Stimulated activated CD4-positive, alpha-beta T cell treated with anti-CD3 and anti-CD28 coated beads, Interleukin-12 subunit alpha, Interleukin-12 subunit beta, amount 100 ng/mL, for 24 hours (primary cell): ENCODE data around the gene POC1A.
A peak's percentile ranks its signal among the peaks of the same experiment; 100 is the strongest.

Source experiments
- DNase-seq, 2 experiments: peaks; one replicate each; pipeline ENCODE4 v3.0.0-alpha.2; 2020; ENCODE audit warnings: low read depth in 2 of 2

Gene POC1A

DNA sequence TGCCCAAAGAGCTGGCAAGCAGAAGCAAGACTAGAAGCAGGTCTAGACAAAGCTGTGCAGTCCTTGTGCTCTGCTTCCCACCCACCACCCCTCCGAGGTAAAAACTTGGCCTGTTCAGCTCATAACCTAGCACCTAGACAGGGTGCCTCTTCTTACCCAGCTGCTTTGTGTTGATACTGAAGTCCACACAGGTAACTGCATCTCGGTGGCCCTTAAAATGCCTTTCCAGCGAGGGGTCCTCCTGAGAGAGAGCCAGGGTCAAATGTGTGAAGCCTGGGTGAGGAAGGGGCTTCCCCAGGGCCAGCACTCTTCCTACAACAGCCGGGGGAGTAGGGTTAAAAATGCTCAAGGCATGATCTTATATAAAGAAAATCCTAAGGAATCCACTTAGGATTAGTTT lies 3.4 kb downstream of the POC1A start:
- DNase-seq = no peak

DNA sequence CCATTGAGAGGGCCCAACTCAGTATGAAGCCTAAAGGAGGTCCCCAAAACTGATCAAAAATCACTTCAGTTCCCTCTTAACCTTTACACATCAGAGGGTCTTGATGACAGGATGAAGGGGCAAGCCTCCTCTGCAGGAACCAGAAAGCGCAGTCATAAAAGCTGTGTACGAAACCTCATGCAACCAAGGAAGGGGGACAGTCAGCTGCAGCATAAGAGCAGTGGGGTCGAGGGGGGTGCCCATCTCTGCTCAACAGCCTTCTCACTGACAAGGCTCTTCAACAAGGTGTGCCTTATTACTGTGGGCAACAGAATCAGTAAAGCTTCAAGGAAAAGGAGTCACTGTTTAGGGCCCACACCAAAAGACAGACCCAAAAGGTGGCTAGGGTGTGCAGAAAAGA lies 3.9 kb downstream of the POC1A start:
- no peak for DNase-seq

DNA sequence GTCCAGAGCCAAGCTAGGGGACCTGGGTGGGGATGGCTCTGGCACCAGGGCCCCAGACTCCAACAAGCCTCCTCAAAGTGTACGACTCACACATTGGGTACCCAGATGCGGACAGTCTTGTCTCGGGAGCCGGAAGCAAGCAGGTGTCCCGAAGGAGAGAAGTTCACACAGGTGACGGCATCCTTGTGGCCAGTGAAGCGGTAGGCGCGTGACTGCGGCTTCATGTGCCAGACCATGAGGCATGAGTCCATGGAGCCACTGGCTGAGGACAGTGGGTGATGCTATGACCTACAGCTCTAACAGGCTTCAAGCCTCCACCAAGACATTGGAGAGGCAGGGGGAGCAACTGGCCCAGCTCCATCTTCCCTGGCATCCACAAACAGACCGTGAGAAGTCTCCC lies 4.5 kb downstream of the POC1A start:
- DNase-seq = no peak

DNA sequence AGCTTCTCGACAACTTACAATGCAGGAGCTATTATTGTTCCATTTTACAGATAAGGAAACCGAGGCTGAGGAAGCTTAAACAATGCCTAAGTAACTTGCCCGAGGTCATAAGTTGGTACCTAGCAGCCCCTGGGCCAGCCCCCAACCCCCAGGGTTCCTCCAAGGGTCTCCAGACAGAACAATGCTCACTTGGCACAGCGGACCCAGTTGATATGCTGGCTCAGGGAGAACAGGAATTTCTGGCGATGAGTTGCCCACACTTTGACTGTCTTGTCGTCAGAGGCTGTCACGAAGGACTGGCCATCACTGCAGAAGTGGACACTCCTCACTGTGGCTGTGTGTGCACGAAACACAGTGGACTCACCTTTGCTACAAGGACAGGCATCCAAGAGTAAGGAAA lies 5.2 kb downstream of the POC1A start:
- no peak for DNase-seq

DNA sequence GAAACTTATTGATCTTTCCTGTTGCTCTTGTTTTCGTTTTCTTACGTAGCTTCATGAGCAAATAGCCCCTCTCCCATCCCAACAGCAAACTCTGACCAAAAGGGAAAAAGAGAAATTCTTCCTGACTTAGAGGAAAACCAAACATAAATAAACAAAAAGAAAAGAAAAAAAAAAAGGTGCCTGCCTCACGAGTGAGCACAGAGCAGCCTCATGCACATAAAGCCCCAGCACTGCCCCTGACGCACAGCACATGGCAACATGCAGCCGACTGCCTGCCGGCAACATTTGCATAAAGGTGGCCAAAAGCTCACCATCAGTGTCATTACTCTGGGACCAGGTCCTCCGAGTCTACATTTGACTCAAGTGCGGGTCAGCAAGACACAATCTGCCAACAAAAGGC lies 6.4 kb downstream of the POC1A start:
- no peak for DNase-seq

DNA sequence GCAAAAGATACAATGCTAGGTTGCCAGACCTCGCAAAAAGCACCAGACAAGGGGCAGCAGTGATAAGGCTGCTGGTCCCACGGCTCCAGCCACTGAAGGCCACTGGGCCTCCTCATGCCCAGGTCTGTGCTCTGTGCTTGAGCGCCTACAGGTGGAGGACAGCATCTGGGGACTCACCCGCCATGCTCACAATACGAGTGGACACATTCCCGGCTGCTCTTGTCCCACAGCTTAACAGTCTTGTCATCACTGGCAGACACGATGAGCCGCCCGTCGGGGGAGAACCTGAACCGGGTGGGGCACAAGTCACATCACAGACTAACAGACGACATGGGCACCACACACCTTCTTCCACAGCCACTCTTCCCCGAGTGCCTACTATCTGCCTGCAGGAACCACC lies 7.4 kb downstream of the POC1A start:
- no peak for DNase-seq

DNA sequence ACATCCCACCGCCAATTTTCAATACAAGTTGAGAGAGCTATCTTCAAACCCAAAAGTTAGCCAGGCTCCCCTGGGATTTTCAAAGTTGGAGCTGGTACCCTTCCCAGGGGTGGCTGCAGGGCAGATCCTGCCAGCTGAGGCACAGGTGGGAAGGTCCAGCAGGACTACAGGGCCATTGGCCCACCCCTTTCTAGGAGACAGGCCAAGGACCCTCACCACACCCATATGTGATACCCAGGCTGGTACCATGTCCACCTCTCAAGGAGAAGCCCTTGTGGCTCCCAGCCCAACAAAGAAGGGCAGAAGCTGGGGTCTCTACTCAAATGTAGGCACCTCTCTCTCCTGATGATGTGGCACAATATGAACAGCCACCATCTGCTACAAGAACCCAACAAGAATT lies 8.0 kb downstream of the POC1A start:
- no peak for DNase-seq

DNA sequence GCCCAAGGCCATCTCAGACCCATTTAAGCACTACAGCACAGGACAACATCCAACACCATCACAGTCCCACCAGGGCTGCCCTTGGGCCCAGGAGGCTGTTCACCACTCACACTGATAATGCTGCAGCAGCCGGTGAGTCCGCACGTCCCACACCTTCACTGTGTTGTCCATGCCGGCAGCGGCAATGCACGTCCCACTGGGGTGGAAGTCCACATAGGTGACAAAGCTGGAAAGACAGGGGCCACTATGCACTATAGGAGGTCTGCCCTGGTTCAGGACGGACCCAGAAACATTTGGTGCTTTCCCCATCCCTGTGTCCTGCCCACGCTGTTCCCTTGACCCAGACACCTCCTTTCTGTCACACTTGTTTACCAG lies 8.5 kb downstream of the POC1A start:
- no peak for DNase-seq

DNA sequence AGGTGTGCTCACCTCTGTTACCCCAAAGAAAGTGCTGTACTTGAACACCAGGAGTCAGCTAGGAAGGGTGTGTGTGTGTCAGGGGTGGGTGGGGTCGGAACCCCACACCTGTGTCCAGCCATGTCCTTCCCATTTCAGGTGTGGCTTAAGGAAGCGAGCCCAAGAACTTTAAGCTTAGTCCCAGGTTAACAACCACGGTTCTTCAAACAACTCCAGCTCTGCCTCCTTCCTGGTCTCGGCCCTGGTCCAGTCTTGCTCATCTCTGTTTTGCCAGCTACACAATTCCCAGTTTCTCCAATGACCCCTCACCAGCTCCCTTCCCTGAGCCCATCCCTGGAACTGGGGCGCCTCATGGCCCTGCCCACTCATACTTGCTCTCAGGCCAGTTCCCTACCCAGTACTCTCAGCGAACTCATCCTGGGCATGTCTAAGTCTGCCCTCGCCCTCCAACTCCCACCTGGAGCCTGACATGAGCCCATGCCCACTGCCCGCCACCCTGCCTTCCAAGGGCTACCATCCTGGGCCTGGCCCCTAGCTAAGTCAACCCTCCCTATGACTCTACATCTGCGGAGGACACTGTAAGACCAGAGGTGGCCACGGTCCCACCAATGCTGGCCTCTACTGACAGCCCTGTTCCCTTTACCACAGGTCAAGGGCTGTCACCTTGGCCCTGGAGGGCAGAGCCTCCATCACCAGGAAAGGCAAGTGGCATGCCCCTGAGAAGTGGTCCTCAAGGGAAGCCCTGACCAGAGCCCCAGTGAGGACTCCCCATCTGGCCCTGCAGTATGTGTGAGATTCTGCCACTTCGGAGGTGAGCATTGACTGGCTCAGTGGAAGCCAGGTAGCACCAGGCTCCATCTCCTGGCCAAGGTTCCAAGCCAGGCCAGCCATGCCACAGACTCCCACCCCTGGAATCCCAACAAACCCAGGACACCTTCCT lies 9.2 kb downstream of the POC1A start:
- no peak for DNase-seq

DNA sequence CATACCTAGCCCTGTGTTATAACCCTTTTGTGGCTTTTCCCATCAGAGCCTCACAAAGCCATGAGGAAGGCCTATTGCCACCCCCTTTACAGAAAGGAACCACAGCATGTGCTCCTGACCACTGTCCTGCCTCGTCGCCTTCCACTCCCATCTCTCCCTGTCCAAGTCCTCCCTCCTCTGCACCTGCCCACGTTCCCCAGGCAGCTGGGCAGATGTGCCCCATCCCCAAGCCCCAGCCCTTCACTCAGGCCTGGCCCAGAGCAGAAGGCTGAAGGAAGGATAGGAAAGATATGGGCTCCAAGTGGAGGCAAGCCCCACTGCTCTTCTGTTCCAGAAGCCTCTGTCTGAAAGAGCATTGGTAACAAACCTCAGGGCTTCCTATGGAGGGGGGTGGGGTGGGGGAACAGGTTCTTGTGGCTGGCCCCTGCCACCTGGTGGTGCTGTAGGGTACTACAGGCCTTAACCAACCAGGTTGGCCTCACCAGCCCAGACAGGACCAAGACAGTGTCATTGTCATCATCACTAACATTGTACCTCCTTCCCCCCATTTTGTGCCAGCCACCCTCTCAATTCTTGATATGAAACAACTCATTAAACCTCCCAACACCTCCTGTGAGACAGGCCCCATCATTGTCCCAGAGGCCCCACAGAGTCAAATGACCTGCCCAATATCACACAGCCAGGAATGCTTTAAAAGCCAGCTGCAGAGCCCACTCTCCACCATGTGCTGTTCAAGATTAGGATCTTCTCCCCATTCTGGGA lies 10.0 kb downstream of the POC1A start:
- peak; percentile 61 to 79 for DNase-seq

DNA sequence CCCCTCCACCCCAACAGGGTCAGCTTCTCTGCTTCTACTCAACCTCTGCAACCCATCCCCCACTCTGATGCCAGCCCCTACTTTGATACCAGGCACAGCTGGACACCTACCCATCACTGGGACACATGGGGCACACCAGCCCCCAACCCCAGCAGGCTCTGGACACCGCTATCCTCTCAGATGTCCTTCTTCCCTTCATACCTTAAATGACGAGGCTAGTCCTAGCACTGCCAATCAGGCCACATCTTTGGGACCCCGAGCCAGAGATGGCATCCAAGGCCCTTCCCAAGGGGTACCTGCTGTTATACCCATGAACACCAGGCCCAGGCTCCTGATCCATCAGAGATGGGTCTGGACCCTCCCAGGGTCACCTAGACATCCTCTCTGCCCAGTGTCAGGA lies 10.6 kb downstream of the POC1A start:
- no peak for DNase-seq

DNA sequence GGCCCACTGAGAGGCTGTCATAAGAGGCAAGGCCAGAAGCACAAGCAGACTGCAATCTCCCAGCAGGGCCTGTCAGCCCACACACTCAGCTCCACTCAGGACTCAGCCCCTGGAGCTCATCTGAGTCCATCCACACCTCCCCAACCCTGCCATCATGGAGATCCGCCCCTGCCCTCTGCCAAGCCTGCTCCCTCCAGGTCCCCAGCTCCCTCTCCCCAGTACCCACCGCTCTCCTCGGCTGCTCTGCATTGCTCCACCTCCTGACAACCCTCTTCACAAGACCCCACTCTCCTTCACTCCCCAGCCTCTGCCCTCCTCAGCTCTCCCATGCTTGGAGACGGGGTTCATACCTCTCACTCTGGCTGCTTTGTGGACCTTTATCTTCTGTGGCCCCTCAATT lies 11.1 kb downstream of the POC1A start:
- no peak for DNase-seq

DNA sequence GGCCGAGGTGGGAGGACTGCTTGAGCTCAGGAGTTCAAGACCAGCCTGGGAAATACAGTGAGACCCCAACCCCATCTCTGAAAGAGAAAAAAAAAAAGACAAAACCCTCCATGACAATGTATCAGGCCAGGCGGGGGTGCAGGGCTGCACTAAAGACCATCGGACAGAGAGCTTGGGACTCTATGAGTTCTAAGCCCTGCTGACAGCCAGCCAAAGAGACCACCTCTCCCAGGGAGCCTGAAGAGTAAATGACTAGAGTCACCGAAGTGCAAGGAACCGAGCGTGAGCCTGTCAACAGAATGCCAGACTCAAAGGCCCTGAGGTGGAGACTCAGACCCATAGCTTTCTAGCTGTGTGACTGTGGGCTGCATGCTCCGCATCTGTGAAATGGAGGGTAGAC lies 12.5 kb downstream of the POC1A start:
- no peak for DNase-seq

DNA sequence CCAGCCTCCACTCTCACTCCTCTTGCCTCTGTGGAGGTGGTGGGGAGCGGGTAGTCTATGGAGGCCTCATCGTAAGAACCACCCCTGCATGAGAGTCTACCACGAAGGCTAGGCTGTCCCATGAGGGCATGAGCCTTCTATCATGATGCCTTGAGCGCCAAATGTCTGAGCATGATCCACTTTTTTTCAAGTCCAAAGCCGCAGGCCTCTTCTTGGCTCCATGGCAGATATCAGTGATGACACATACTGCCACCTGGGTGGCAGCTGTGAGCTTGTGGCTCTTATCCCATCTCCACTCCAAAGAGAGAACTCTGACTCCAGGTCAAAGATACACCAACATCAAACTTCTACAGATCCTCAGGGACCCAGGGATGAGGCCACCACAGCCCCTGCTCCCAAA lies 13.5 kb downstream of the POC1A start:
- DNase-seq = no peak

DNA sequence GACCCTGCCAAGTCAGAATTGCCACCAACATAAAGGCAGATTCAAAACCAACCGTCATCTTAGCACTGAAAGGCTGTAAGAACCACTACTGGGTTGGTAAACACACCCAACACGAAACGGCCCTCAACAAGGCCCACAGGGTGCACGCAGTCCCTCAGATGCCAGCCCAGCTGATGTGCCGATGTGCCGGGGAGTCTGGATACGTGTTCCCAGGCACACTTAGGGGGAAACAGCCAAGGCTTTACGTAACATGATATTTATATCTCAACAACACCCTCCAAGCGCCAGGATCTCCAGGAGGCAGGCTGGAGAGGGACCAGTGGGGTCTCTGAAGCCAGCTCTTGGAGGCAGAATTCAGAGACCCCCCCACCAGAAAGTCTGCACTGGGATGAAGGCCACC lies 14.2 kb downstream of the POC1A start:
- DNase-seq = no peak

DNA sequence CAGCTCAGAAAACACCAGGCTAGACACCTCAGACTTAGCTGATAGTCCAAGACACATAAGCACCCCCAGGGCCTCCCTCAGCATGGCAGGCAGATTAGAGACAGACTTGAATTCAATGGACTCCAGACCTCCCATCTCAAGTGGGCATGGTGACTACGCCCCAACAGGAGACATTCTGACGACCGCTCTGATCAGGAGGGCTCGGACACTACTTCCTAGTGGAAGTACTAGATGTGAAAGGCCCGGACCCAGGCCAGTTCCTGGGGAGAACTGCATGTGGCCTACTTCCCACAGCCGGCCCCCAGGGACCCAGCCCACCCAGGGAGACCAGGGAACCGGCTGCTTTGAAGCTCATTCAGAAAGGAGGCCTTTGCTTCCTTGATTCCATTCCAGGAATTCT lies 16.9 kb downstream of the POC1A start:
- no peak for DNase-seq

DNA sequence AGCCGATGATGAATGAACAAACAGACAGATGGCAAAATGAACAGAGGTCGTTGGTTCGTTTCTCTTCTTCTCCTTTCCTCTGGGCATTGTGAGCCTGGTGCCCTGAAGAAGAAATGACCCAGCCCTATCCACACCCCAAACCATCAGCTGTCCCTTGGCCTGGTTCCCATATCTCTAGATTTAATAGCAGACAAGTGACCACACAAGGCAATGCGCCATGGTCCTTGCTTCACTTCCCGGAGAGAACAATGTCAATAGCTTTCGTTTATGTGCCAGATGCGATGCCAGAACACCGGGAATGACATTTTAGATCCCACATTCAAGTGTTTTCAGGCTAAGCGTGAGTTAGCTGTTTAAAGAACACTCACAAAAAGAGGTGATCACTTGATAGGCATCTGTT lies 17.7 kb downstream of the POC1A start:
- no peak for DNase-seq

DNA sequence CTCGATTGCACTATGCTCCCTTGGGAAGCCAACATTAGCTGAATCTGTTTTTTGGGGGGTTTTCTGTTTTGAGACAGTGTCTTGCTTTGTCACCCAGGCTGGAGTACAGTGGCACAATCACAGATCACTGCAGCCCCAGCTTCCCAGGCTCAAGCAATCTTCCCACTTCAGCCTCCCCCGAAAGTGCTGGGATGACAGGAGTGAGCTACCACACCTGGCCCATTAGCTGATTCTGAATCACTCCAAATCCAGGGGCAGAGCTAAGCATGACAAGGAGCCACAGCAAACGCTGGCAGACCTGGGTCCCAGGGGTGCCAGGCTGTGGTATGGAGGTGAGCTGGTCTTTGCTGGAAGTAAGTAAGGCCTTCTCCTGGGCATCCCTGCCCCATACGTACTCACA lies 18.9 kb downstream of the POC1A start:
- no peak for DNase-seq

DNA sequence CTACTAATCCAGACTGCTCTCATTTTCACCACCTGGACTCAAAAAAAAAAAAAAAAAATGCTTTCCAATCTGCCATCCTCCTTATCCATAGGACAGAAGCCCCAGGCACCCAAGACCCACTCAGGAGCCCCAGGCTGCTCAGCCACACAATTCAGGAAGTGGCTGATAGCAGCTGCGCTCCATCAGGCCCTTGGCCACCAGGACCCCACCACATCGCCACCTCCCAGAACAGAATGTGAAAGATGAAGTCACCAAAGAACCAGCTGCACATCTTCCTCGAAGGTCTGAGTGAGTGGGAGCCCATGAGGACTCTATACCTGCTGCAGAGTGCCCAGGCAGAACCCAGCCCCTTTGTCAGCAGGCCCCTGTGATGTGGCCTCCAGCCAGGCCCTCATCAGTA lies 19.5 kb downstream of the POC1A start:
- no peak for DNase-seq

DNA sequence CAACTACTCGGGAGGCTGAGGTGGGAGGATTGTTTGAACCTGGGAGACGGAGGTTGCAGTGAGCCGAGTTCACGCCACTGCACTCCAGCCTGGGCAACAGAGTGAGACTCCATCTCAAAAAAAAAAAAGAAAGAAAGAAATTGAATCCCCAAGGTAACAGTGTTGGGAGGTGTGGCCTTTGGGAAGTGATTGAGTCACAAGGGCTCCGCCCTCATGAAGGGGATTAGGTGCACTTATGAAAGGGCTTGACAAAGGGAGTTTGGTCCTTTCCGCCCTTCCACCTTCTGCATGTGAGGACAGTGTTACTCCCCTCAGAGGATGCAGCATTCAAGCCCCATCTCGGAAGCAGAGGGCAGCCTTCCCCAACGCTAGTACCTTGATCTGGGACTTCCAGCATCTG lies 21.3 kb downstream of the POC1A start:
- no peak for DNase-seq

DNA sequence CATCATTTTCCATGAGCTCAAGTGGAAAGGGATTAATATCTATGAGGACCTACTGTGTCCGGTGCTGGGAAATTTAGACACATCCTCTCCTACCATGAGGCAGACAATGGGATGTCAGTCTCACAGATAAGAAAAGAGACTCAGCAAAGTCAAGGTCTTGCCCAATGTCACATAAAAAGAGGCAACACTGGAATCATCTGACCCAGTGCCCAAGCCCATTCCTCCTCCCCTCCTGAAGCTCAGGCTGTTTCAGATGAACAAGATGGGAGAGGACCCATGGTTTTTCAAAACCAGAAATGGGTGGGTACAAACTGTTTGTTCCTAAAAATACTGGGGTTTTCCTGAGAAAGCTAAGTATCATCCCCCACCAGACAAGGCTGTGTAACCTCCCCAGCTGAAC lies 22.2 kb downstream of the POC1A start:
- no peak for DNase-seq

DNA sequence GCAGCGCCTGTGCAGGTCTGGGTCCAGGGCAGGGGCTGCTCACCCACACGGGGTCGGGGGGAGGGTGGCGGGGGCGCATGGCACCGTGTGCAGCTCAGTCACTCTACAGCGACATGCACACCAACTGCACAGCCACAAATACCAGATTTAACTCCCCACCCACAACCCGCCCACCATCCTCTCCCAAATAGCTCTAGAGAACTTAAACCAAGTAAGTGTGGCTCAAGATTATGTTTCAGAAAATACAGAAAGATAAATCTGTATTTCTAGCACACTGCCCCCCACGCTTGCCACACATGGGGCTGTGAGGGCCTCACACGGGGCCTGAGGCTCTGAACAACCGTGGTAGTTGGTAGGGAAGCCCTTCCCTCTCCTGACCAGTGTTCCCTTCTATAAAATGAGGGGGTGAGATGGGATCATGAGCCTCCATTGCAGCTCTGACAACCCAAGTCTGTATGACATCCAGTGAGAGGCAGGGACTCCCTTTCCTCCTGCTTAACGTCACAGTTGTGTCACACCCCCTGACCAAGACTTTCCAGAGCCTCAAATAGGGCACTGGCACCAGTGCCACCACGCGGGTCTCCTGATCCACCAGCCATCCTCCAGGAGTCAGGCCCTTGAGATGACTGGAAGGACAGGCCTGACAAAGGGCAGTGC lies 23.1 kb downstream of the POC1A start:
- DNase-seq = no peak
